ENCODE results near the gene GNA15.

DNA sequence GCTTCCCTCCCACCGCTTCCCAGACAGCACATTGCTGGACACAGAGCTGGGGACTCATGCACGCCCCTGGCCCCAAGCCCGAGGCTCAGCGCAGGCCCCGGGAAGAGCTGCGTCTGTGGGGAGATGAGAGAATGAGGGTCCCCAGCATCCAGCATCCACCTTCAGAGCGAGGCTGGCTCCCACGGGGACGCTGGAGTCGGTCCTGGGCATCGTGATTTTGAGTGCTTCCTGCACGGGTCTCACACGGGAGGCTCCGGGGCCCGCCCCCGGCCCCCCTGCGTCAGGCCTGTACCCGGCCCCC, 54.6 kb downstream of the GNA15 start:
- TF ChIP-seq, protein P1, sequence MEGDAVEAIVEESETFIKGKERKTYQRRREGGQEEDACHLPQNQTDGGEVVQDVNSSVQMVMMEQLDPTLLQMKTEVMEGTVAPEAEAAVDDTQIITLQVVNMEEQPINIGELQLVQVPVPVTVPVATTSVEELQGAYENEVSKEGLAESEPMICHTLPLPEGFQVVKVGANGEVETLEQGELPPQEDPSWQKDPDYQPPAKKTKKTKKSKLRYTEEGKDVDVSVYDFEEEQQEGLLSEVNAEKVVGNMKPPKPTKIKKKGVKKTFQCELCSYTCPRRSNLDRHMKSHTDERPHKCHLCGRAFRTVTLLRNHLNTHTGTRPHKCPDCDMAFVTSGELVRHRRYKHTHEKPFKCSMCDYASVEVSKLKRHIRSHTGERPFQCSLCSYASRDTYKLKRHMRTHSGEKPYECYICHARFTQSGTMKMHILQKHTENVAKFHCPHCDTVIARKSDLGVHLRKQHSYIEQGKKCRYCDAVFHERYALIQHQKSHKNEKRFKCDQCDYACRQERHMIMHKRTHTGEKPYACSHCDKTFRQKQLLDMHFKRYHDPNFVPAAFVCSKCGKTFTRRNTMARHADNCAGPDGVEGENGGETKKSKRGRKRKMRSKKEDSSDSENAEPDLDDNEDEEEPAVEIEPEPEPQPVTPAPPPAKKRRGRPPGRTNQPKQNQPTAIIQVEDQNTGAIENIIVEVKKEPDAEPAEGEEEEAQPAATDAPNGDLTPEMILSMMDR (IDR thresholded peaks at IDR 0.05; ENCODE audit: poor library complexity): no peak
- TF ChIP-seq EZH2 (IDR thresholded peaks at IDR 0.05; ENCODE audit: borderline replicate concordance): no peak
